CD14-positive monocyte (primary cell): ENCODE results near the gene OAS2. TPM values are rescaled to one million over a fixed set of nuclear protein-coding genes. Genes with fewer than 3 reads are reported as not detected.

Experiments used
- DNase-seq, 3 donors: peaks; one replicate each; pipeline ENCODE4 v3.0.0-alpha.2; 2011 to 2022
- H2AFZ ChIP-seq: 2 replicates; pipeline ENCODE4 v1.6.0; 2012; ENCODE audit warnings: mild to moderate bottlenecking, low read depth, low read length, inconsistent platforms; ENCODE audit not compliant: insufficient read depth, poor library complexity, severe bottlenecking
- H3K27ac ChIP-seq, 2 donors: 1 replicate in 1 of 2; 2 replicates in 1 of 2; pipeline ENCODE4 v1.5.1; 2012 to 2013; ENCODE audit warnings: low read length in 2 of 2, control low read depth in 1 of 2, inconsistent platforms in 1 of 2, low read depth in 1 of 2, mild to moderate bottlenecking in 1 of 2
- H3K27me3 ChIP-seq, 2 donors: one replicate each; pipeline versions ENCODE4 v1.6.0 to v1.6.1; 2011 to 2013; ENCODE audit warnings: low read length in 2 of 2; ENCODE audit not compliant: control insufficient read depth in 2 of 2, insufficient read depth in 2 of 2
- H3K36me3 ChIP-seq, 2 donors: replicated peaks in 1 of 2; 1 replicate in 1 of 2; 2 replicates in 1 of 2; pipeline versions ENCODE4 v1.5.1 to v1.6.1; 2012 to 2013; ENCODE audit warnings: low read length in 2 of 2, control low read depth in 1 of 2, inconsistent platforms in 1 of 2, mild to moderate bottlenecking in 1 of 2; ENCODE audit not compliant: insufficient read depth in 2 of 2, control insufficient read depth in 1 of 2
- H3K4me1 ChIP-seq, 2 donors: 1 replicate in 1 of 2; 2 replicates in 1 of 2; pipeline versions ENCODE4 v1.5.1 to v1.6.1; 2012 to 2013; ENCODE audit warnings: low read length in 2 of 2, control low read depth in 1 of 2, inconsistent platforms in 1 of 2, mild to moderate bottlenecking in 1 of 2, moderate library complexity in 1 of 2; ENCODE audit not compliant: insufficient read depth in 2 of 2, control insufficient read depth in 1 of 2
- H3K4me2 ChIP-seq: replicated peaks from 2 replicates; pipeline ENCODE3; 2012; ENCODE audit warnings: low read length, moderate library complexity, mild to moderate bottlenecking; ENCODE audit not compliant: poor library complexity, severe bottlenecking; ENCODE audit errors: extremely low read depth
- H3K4me3 ChIP-seq, 3 experiments: fragments of 200-600 bp in 1 of 3; sonication (generic) in 1 of 3; replicated peaks in 1 of 3; 1 replicate in 2 of 3; 2 replicates in 1 of 3; pipeline ENCODE4 v1.5.1; 2011 to 2013; ENCODE audit warnings: low read length in 3 of 3, mild to moderate bottlenecking in 3 of 3, control low read depth in 2 of 3, low read depth in 2 of 3, inconsistent platforms in 1 of 3, moderate library complexity in 1 of 3
- H3K79me2 ChIP-seq: 2 replicates; pipeline ENCODE4 v1.6.0; 2012; ENCODE audit warnings: mild to moderate bottlenecking, control low read depth, inconsistent platforms, low read length, moderate library complexity; ENCODE audit not compliant: insufficient read depth
- H3K9ac ChIP-seq: 2 replicates; pipeline ENCODE4 v1.6.0; 2017; ENCODE audit warnings: low read length, mild to moderate bottlenecking; ENCODE audit not compliant: insufficient read depth, poor library complexity, severe bottlenecking
- H3K9me3 ChIP-seq, 2 donors: replicated peaks in 1 of 2; 1 replicate in 1 of 2; 2 replicates in 1 of 2; pipeline versions ENCODE4 v1.5.1 to v1.6.1; 2012 to 2013; ENCODE audit warnings: low read length in 2 of 2, control low read depth in 1 of 2; ENCODE audit not compliant: control insufficient read depth in 1 of 2, insufficient read depth in 1 of 2
- H4K20me1 ChIP-seq: 2 replicates; pipeline ENCODE4 v1.6.0; 2012; ENCODE audit warnings: mild to moderate bottlenecking, low read length, control low read depth, moderate library complexity; ENCODE audit not compliant: insufficient read depth
- H3K27ac Mint-ChIP-seq, 7 donors: one replicate each; pipeline ENCODE4 v1.8.0; 2020; ENCODE audit warnings: mild to moderate bottlenecking in 7 of 7, mixed read lengths in 7 of 7, moderate library complexity in 6 of 7, inconsistent platforms in 2 of 7
- H3K27me3 Mint-ChIP-seq, 3 donors: one replicate each; pipeline ENCODE4 v1.8.0; 2021 to 2022; ENCODE audit warnings: low read depth in 3 of 3, mild to moderate bottlenecking in 3 of 3, mixed read lengths in 3 of 3, moderate library complexity in 3 of 3, inconsistent platforms in 1 of 3
- H3K36me3 Mint-ChIP-seq, 2 donors: one replicate each; pipeline ENCODE4 v1.8.0; 2020; ENCODE audit warnings: mixed read lengths in 2 of 2, inconsistent platforms in 1 of 2, mild to moderate bottlenecking in 1 of 2
- H3K4me1 Mint-ChIP-seq: one replicate; pipeline ENCODE4 v1.8.0; 2020; ENCODE audit warnings: mild to moderate bottlenecking, mixed read lengths
- H3K4me3 Mint-ChIP-seq, 2 donors: one replicate each; pipeline ENCODE4 v1.8.0; 2020; ENCODE audit warnings: mild to moderate bottlenecking in 2 of 2, mixed read lengths in 2 of 2, moderate library complexity in 1 of 2
- H3K9me3 Mint-ChIP-seq, 7 donors: one replicate each; pipeline ENCODE4 v1.8.0; 2020 to 2022; ENCODE audit warnings: mixed read lengths in 7 of 7, mild to moderate bottlenecking in 6 of 7, moderate library complexity in 6 of 7, inconsistent platforms in 2 of 7
- WGBS: methylation state at CpG from one replicate; pipeline ENCODE4 v1.1.5; 2013; ENCODE audit warnings: missing lambda C conversion rate; ENCODE audit not compliant: insufficient coverage; 5-methylcytosine and 5-hydroxymethylcytosine counted together
- intact Hi-C, 2 donors: fragments of 100-400 bp; cut with micrococcal nuclease; formaldehyde crosslinking; loops; one replicate each; pipeline versions ENCODE4 v1.15.0 to v1.15.1; 2023
- polyA plus RNA-seq, 3 donors: library from polyadenylated mRNA; depleted of rRNA in 1 of 3; unstranded in 2 of 3; stranded (reverse) in 1 of 3; fragments of 300-500 nt in 2 of 3; fragments of >200 nt in 1 of 3; fragmentation: Illumina TruSeq in 2 of 3; gene quantifications; 1 replicate in 2 of 3; 2 replicates in 1 of 3; pipeline ENCODE4 v1.2.3, GENCODE V29; 2012 to 2021
- TF ChIP-seq, protein P1 (sequence below): fragments of 200-600 bp; IDR thresholded peaks from one replicate; pipeline ENCODE4 v1.8.0; 2022; ENCODE audit warnings: antibody characterized with exemption, mild to moderate bottlenecking

The OAS2 gene
- polyA plus RNA-seq, 3 donors, result 27.7 to 55.9 (median 40.1) TPM

- TF ChIP-seq, protein P1, sequence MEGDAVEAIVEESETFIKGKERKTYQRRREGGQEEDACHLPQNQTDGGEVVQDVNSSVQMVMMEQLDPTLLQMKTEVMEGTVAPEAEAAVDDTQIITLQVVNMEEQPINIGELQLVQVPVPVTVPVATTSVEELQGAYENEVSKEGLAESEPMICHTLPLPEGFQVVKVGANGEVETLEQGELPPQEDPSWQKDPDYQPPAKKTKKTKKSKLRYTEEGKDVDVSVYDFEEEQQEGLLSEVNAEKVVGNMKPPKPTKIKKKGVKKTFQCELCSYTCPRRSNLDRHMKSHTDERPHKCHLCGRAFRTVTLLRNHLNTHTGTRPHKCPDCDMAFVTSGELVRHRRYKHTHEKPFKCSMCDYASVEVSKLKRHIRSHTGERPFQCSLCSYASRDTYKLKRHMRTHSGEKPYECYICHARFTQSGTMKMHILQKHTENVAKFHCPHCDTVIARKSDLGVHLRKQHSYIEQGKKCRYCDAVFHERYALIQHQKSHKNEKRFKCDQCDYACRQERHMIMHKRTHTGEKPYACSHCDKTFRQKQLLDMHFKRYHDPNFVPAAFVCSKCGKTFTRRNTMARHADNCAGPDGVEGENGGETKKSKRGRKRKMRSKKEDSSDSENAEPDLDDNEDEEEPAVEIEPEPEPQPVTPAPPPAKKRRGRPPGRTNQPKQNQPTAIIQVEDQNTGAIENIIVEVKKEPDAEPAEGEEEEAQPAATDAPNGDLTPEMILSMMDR, result no peak
- whole genome bisulfite sequencing, result 100% methylated on average over 6 of the region's 6 CpGs
- H3K4me1 Mint-ChIP-seq, result no peaks in the 10 kb centered on the region
- H3K79me2 ChIP-seq, result no peaks in the 10 kb centered on the region
- no peaks in the 10 kb centered on the region for H3K27me3 Mint-ChIP-seq
- H3K4me3 Mint-ChIP-seq, result no peak overlapping the region
- no peak overlapping the region for H3K4me3 ChIP-seq
- H3K36me3 ChIP-seq, result peaks cover 92 to 98% of the 10 kb centered on the region in 2 donors
- no peak overlapping the region for H3K9ac ChIP-seq
- H3K36me3 Mint-ChIP-seq, result peaks cover 91 to 93% of the 10 kb centered on the region in 2 donors
- H3K27ac Mint-ChIP-seq, result no peak overlapping the region
- peaks cover 1 to 10% (median 6%) of the 10 kb centered on the region in 7 donors for H3K9me3 Mint-ChIP-seq
- no peak overlapping the region for H2AFZ ChIP-seq
- no peak overlapping the region for H3K4me2 ChIP-seq
- peaks cover 0 to 5% of the 10 kb centered on the region in 2 donors for H3K9me3 ChIP-seq
- H3K4me1 ChIP-seq, result no peaks in the 10 kb centered on the region
- DNase-seq, result no peak
- no peaks in the 10 kb centered on the region for H3K27me3 ChIP-seq
- H3K27ac ChIP-seq, result no peak overlapping the region
- no peaks in the 10 kb centered on the region for H4K20me1 ChIP-seq
- intact Hi-C loops, result no loop called here
These were observed 22.1 kb downstream of the OAS2 start for GRCh38 chr12:113000433-113000832.

DNA sequence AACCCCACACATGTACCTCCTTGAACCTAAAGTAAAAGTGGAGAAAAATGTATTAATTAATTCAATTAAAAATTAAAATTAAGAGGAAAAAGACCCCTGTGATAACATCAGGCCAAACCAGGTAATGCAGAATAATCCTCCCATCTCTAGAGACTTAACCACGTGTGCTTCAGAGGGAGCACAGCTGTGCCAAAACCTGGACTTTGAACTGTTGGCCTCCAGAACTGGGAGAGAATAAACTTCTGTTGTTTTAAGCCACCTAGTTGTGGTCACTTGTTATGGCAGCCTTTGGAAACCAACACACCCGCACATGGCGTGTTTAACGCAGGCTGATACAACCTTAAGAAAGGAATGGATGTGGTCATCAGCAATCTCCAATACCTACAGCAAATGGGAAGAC lies 23.8 kb downstream of the OAS2 start:
- intact Hi-C loops, result no loop called here
- DNase-seq, result no peak
- H3K27ac Mint-ChIP-seq, result no peak overlapping the region
- no peak overlapping the region for H3K9ac ChIP-seq
- H3K4me3 Mint-ChIP-seq, result no peak overlapping the region
- no peak overlapping the region for H3K4me2 ChIP-seq
- peaks cover 0 to 5% of the 10 kb centered on the region in 2 donors for H3K9me3 ChIP-seq
- H3K4me1 ChIP-seq, result no peaks in the 10 kb centered on the region
- no peaks in the 10 kb centered on the region for H3K27me3 ChIP-seq
- no peak overlapping the region for H2AFZ ChIP-seq
- TF ChIP-seq, protein P1, result no peak
- H4K20me1 ChIP-seq, result no peaks in the 10 kb centered on the region
- peaks cover 88 to 93% of the 10 kb centered on the region in 2 donors for H3K36me3 Mint-ChIP-seq
- no peaks in the 10 kb centered on the region for H3K79me2 ChIP-seq
- 100% methylated on average over 1 of the region's 4 CpGs for WGBS
- H3K9me3 Mint-ChIP-seq, result peaks cover 1 to 10% (median 6%) of the 10 kb centered on the region in 7 donors
- no peaks in the 10 kb centered on the region for H3K27me3 Mint-ChIP-seq
- H3K4me3 ChIP-seq, result no peak overlapping the region
- H3K4me1 Mint-ChIP-seq, result no peaks in the 10 kb centered on the region
- peaks cover 93 to 98% of the 10 kb centered on the region in 2 donors for H3K36me3 ChIP-seq
- H3K27ac ChIP-seq, result no peak overlapping the region
